Ovary (tissue), 9 donors: ENCODE data around the gene MACIR. TPM values are rescaled to one million over a fixed set of nuclear protein-coding genes. Genes with fewer than 3 reads are reported as not detected.

ENCODE experiments used
- DNase-seq, 5 donors: peaks; one replicate each; pipeline ENCODE4 v3.0.0-alpha.2; 2019 to 2020
- H3K27ac ChIP-seq, 2 donors: fragments of 200-600 bp; one replicate each; pipeline versions ENCODE4 v1.5.1 to v1.8.0; 2019 to 2022
- H3K27me3 ChIP-seq: fragments of 200-600 bp; one replicate; pipeline ENCODE4 v1.8.0; 2022
- H3K36me3 ChIP-seq: fragments of 200-600 bp; sonication (generic); one replicate; pipeline ENCODE4 v1.5.1; 2019
- H3K4me1 ChIP-seq: one replicate; pipeline ENCODE4 v1.8.1; 2013; ENCODE audit warnings: mild to moderate bottlenecking, moderate library complexity; ENCODE audit not compliant: insufficient read depth
- H3K4me3 ChIP-seq: fragments of 200-600 bp; sonication (generic); one replicate; pipeline ENCODE4 v1.5.1; 2017
- H3K9me3 ChIP-seq, 2 donors: fragments of 200-600 bp in 1 of 2; sonication (generic) in 1 of 2; one replicate each; pipeline versions ENCODE4 v1.5.1 to v1.8.1; 2013 to 2019; ENCODE audit warnings: mild to moderate bottlenecking in 1 of 2, moderate library complexity in 1 of 2
- CTCF ChIP-seq, 3 donors: fragments of 450-650 bp in 2 of 3; fragments of 200-600 bp in 1 of 3; IDR thresholded peaks; one replicate each; pipeline versions ENCODE4 v1.5.1 to v1.8.0; 2016 to 2022; ENCODE audit warnings: antibody characterized with exemption in 3 of 3, mild to moderate bottlenecking in 1 of 3
- EP300 ChIP-seq: sonication (generic); formaldehyde crosslinking; IDR thresholded peaks from one replicate; pipeline ENCODE4 v1.6.1; 2017; ENCODE audit warnings: antibody characterized with exemption
- POLR2A ChIP-seq: fragments of 450-650 bp; IDR thresholded peaks from one replicate; pipeline ENCODE4 v1.6.1; 2017; ENCODE audit warnings: antibody characterized with exemption, mild to moderate bottlenecking, moderate library complexity
- WGBS, 3 donors: extraction: QIAGEN DNeasy Blood & Tissue Kit in 1 of 3; methylation state at CpG; one replicate each; pipeline versions ENCODE4 v1.1.5 to v1.1.7; 2013 to 2017; 5-methylcytosine and 5-hydroxymethylcytosine counted together
- intact Hi-C, 4 donors: fragments of 100-400 bp; cut with DNase I; formaldehyde crosslinking; loops; one replicate each; pipeline versions ENCODE4 v1.11.0 to v1.15.1; 2022 to 2023
- polyA plus RNA-seq, 2 donors: library from polyadenylated mRNA; stranded (reverse); fragments of 200-250 nt in 1 of 2; fragments of 350-450 nt in 1 of 2; fragmentation: Illumina TruSeq in 1 of 2; extraction: RNeasy Lipid Tissue Mini Kit (QIAGEN cat#74804) in 1 of 2; gene quantifications; one replicate each; pipeline ENCODE4 v1.2.3, GENCODE V29; 2013 to 2014
- total RNA-seq, 7 donors: library from RNA; depleted of rRNA in 2 of 7; stranded (reverse); fragments of >200 nt in 2 of 7; fragmentation: NEBNext Ultra II Directional in 3 of 7; extraction: Animal tissue kit (Norgen Biotek cat#: 25700) in 3 of 7; gene quantifications; one replicate each; pipeline versions ENCODE4 v1.1.0 to v1.2.4, GENCODE V29; 2016 to 2023
- donor health status: DM: no; HTN: no; CAD: no; lungs with moderate emphysema.
- donor health status: DM: no; HTN: no; CAD: no.
- donor health status: Bipolar disorder and iron deficiency.
- donor health status: DM: yes; HTN: yes; CAD: no.
- donor health status: DM: no; HTN: no; CAD: no.
- donor health status: DM: yes; HTN: yes; CAD: no.

Gene MACIR
- total and polyA plus RNA-seq, 9 donors, result 3.4 to 7.2 (median 4.3) TPM

DNA sequence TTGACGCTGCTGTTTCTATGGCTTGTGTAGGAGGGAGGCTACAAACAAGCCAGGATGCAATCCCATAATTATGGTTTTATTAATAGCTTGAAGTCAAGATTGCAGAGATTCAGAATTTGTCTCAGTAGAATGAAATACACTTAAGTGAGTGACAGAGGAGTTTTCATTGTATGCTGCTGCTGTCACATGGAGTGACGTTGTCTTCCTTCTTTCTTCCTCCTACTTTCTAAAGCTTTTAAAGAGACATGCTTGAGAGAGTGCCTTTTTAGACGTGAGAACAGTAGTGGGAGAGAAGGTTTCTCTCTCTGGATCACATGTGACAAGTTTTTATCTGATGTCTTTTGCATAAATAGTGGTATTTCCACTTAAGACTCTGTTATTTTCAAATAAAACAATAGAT, 48.9 kb downstream of the MACIR start:
- Histone ChIP-seq H3K36me3 (no peaks in the 10 kb centered on the region), H3K4me3 (no peak overlapping the region), H3K27me3 (no peaks in the 10 kb centered on the region), H3K9me3 (no peaks in the 10 kb centered on the region), H3K27ac (no peak overlapping the region), H3K4me1 (no peaks in the 10 kb centered on the region)
- no peak for DNase-seq
- intact Hi-C loops, result no loop called here
- WGBS, 3 donors, result 38 to 49% (median 49%) methylated on average over 3 of the region's 3 CpGs
- no peak for TF ChIP-seq CTCF (IDR thresholded peaks at IDR 0.05)
- TF ChIP-seq EP300, result no peak
- no peak for TF ChIP-seq POLR2A

DNA sequence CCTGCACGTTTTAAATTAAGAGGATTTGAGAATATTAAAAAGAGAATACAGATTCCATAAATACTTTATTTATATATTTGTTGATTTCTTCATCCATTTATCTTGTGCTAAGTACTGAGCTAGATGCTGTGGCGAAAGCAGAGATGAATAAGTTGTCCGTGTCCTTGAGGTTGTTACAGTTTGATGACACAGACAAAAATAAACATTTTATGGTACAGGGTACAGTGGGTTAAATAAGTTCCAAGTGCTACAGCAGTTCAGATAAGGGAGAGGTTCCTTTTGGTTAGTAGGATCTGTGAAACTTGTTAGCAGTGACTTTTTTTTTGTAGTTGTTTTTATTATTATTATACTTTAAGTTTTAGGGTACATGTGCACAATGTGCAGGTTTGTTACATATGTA, 50.2 kb downstream of the MACIR start:
- intact Hi-C loops, result no loop called here
- no peaks in the 10 kb centered on the region for H3K27me3 ChIP-seq
- no peaks in the 10 kb centered on the region for H3K9me3 ChIP-seq
- H3K27ac ChIP-seq, result no peak overlapping the region
- TF ChIP-seq EP300, result no peak
- TF ChIP-seq CTCF (IDR thresholded peaks at IDR 0.05), result no peak
- no peak for TF ChIP-seq POLR2A
- no peak overlapping the region for H3K4me3 ChIP-seq
- no peaks in the 10 kb centered on the region for H3K36me3 ChIP-seq
- WGBS, 3 donors, result 44 to 66% (median 48%) methylated on average over 3 of the region's 3 CpGs
- H3K4me1 ChIP-seq, result no peaks in the 10 kb centered on the region
- DNase-seq, result no peak

DNA sequence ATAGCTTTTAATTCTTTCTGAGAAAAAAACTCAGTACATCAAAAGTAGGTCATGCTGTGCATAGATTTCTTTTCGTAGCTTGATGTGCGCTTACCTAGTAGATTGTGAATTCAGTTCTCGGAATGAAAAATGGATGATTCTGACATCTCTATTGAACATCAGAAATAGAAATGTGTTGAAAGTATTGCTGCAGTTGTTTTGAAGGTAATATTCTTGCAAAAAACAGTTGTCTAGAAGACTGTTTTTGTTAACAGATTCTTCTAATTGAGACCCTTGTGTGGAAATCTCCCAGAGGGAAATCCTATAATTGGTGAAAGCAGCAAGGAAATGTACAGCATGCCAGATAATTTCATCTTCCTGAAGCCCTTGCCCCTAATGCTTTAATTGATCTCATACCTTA, 54.5 kb downstream of the MACIR start:
- intact Hi-C loops, result no loop called here
- 89 to 94% (median 92%) methylated on average over 3 of the region's 3 CpGs for WGBS, 3 donors
- Histone ChIP-seq H3K9me3 (no peaks in the 10 kb centered on the region), H3K4me1 (no peaks in the 10 kb centered on the region), H3K27me3 (no peaks in the 10 kb centered on the region), H3K4me3 (no peak overlapping the region), H3K36me3 (no peaks in the 10 kb centered on the region), H3K27ac (no peak overlapping the region)
- TF ChIP-seq EP300 (no peak), POLR2A (no peak), CTCF (IDR thresholded peaks at IDR 0.05) (no peak)
- no peak for DNase-seq

GRCh38 chr5:103315455-103315854, 56.9 kb downstream of the MACIR start:
- Histone ChIP-seq H3K4me1 (no peaks in the 10 kb centered on the region), H3K36me3 (no peaks in the 10 kb centered on the region), H3K4me3 (no peak overlapping the region), H3K9me3 (no peaks in the 10 kb centered on the region), H3K27me3 (no peaks in the 10 kb centered on the region), H3K27ac (no peak overlapping the region)
- WGBS, 3 donors, result 81 to 87% (median 81%) methylated on average over 3 of the region's 3 CpGs
- no peak for TF ChIP-seq CTCF (IDR thresholded peaks at IDR 0.05)
- no peak for TF ChIP-seq POLR2A
- TF ChIP-seq EP300, result no peak
- intact Hi-C loops, result no loop called here
- no peak for DNase-seq

DNA sequence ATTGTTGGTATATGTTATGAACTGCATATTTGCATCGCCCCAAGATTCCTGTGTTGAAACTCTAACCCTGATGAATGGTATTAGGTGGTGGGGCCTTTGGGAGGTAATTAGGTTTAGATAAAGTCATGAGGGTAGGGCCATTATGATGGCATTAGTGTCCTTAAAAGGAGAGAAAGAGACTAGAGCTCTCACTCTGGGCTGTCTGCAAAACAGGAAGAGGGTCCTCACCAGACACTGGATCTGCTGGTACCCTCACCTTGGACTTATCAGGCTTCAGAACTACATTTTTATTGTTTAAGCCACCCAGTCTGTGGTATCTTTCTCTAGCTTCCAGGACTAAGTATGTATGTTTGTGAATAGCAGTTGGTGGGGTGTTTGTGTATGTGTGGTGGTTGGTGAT, 68.9 kb downstream of the MACIR start:
- Histone ChIP-seq H3K36me3 (no peaks in the 10 kb centered on the region), H3K27ac (no peak overlapping the region), H3K9me3 (no peaks in the 10 kb centered on the region), H3K27me3 (no peaks in the 10 kb centered on the region), H3K4me1 (no peaks in the 10 kb centered on the region), H3K4me3 (no peak overlapping the region)
- WGBS, 3 donors, result 94 to 97% (median 96%) methylated on average over 1 of the region's 1 CpG
- intact Hi-C loops, result no loop called here
- DNase-seq, result no peak
- TF ChIP-seq CTCF (IDR thresholded peaks at IDR 0.05), result no peak
- no peak for TF ChIP-seq POLR2A
- no peak for TF ChIP-seq EP300
